K562 (cell line): ENCODE data around the gene RGL4.

Experiments used
- CBX2 ChIP-seq: fragments of 200-600 bp; sonication (generic); IDR thresholded peaks from one replicate; pipeline ENCODE4 v1.6.1; 2012; ENCODE audit warnings: mild to moderate bottlenecking, low read length, inconsistent platforms; ENCODE audit not compliant: insufficient read depth, poor library complexity, severe bottlenecking
- EHMT2 ChIP-seq: fragments of 450-650 bp; IDR thresholded peaks from 2 replicates; pipeline ENCODE4 v1.6.1; 2018; ENCODE audit warnings: antibody characterized with exemption
- MEIS2 ChIP-seq: fragments of 450-650 bp; IDR thresholded peaks from 2 replicates; pipeline ENCODE4 v1.6.1; 2014; ENCODE audit warnings: mild to moderate bottlenecking; ENCODE audit not compliant: partially characterized antibody
- MTA3 ChIP-seq: fragments of 450-650 bp; formaldehyde crosslinking; IDR thresholded peaks from 2 replicates; pipeline ENCODE4 v1.6.1; 2017; ENCODE audit warnings: mild to moderate bottlenecking, borderline replicate concordance
- NFE2L1 ChIP-seq: fragments of 450-650 bp; IDR thresholded peaks from 2 replicates; pipeline ENCODE4 v1.6.1; 2016; ENCODE audit warnings: missing genetic modification characterization, low read depth, mild to moderate bottlenecking, missing compliant biosample characterization, moderate library complexity, borderline replicate concordance
- NR1H2 ChIP-seq: sonication (generic); formaldehyde crosslinking; IDR thresholded peaks from 2 replicates; pipeline ENCODE4 v1.4.0; 2020; ENCODE audit warnings: mild to moderate bottlenecking, missing genetic modification reagents
- POLR2AphosphoS5 ChIP-seq: IDR thresholded peaks from 2 replicates; pipeline ENCODE4 v1.6.1; 2011; ENCODE audit warnings: mild to moderate bottlenecking, low read depth, low read length, moderate library complexity; ENCODE audit not compliant: control insufficient read depth, insufficient read depth
- RAD21 ChIP-seq, 2 experiments: fragments of 250-450 bp in 1 of 2; fragments of 450-650 bp in 1 of 2; sonication (Bioruptor Pico) in 1 of 2; formaldehyde crosslinking in 1 of 2; IDR thresholded peaks in 1 of 2; conservative IDR thresholded peaks in 1 of 2; 2 replicates each; pipeline versions ENCODE4 v1.4.0 to v1.8.0; 2020 to 2022; ENCODE audit warnings: mild to moderate bottlenecking in 2 of 2, moderate library complexity in 1 of 2
- RNF2 ChIP-seq: sonication (generic); IDR thresholded peaks from 2 replicates; pipeline ENCODE4 v1.6.1; 2016
- SIN3A ChIP-seq, 2 experiments: fragments of 150-350 bp in 1 of 2; IDR thresholded peaks; 2 replicates each; pipeline ENCODE4 v1.6.1; 2011 to 2016; ENCODE audit warnings: borderline replicate concordance in 2 of 2, low read depth in 2 of 2, low read length in 2 of 2, mild to moderate bottlenecking in 2 of 2, moderate library complexity in 2 of 2; ENCODE audit not compliant: control insufficient read depth in 1 of 2
- ZNF277 ChIP-seq: fragments of 250-450 bp; sonication (Bioruptor Pico); IDR thresholded peaks from 2 replicates; pipeline ENCODE4 v1.8.0; 2022; ENCODE audit warnings: inconsistent platforms, mild to moderate bottlenecking, moderate library complexity, borderline replicate concordance
- ZNF586 ChIP-seq: fragments of 450-650 bp; formaldehyde crosslinking; conservative IDR thresholded peaks from 2 replicates; pipeline ENCODE4 v1.4.0; 2020; ENCODE audit warnings: mild to moderate bottlenecking, moderate library complexity
- TF ChIP-seq, protein P1 (sequence below): sonication (generic); formaldehyde crosslinking; IDR thresholded peaks from 2 replicates; pipeline ENCODE4 v1.8.0; 2023; ENCODE audit warnings: missing genetic modification reagents, mild to moderate bottlenecking, borderline replicate concordance
- TF ChIP-seq, protein P2 (sequence below): sonication (generic); formaldehyde crosslinking; IDR thresholded peaks from 2 replicates; pipeline ENCODE4 v1.9.0; 2022; ENCODE audit warnings: mild to moderate bottlenecking, missing genetic modification reagents

DNA sequence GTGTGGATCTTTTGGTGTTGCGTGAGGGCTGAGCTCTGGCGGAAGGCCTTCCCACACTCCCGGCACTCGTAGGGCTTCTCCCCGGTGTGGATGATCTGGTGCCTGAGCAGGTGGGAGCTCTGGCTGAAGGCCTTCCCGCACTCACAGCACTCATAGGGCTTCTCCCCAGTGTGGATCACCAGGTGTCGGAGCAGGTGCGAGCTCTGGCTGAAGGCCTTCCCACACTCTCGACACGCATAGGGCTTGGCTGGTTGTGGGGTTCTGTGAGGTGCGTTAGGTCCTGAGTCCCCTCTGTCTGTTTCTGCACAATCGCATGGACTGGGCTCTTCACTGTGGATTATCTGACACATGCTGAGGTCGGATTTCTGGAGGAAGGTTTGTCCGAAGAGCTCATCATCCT lies 53.7 kb downstream of the RGL4 start:
- no peak for TF ChIP-seq RAD21 (CRISPR knock-in tag; conservative IDR thresholded peaks at IDR 0.05 in 1 of 2, IDR thresholded peaks at IDR 0.05 in 1 of 2)
- TF ChIP-seq NR1H2 (CRISPR knock-in tag): no peak
- TF ChIP-seq MEIS2: no peak
- TF ChIP-seq, protein P1, sequence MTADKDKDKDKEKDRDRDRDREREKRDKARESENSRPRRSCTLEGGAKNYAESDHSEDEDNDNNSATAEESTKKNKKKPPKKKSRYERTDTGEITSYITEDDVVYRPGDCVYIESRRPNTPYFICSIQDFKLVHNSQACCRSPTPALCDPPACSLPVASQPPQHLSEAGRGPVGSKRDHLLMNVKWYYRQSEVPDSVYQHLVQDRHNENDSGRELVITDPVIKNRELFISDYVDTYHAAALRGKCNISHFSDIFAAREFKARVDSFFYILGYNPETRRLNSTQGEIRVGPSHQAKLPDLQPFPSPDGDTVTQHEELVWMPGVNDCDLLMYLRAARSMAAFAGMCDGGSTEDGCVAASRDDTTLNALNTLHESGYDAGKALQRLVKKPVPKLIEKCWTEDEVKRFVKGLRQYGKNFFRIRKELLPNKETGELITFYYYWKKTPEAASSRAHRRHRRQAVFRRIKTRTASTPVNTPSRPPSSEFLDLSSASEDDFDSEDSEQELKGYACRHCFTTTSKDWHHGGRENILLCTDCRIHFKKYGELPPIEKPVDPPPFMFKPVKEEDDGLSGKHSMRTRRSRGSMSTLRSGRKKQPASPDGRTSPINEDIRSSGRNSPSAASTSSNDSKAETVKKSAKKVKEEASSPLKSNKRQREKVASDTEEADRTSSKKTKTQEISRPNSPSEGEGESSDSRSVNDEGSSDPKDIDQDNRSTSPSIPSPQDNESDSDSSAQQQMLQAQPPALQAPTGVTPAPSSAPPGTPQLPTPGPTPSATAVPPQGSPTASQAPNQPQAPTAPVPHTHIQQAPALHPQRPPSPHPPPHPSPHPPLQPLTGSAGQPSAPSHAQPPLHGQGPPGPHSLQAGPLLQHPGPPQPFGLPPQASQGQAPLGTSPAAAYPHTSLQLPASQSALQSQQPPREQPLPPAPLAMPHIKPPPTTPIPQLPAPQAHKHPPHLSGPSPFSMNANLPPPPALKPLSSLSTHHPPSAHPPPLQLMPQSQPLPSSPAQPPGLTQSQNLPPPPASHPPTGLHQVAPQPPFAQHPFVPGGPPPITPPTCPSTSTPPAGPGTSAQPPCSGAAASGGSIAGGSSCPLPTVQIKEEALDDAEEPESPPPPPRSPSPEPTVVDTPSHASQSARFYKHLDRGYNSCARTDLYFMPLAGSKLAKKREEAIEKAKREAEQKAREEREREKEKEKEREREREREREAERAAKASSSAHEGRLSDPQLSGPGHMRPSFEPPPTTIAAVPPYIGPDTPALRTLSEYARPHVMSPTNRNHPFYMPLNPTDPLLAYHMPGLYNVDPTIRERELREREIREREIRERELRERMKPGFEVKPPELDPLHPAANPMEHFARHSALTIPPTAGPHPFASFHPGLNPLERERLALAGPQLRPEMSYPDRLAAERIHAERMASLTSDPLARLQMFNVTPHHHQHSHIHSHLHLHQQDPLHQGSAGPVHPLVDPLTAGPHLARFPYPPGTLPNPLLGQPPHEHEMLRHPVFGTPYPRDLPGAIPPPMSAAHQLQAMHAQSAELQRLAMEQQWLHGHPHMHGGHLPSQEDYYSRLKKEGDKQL: no peak
- TF ChIP-seq CBX2: no peak
- no peak for TF ChIP-seq EHMT2
- no peak for TF ChIP-seq MTA3
- TF ChIP-seq, protein P2, sequence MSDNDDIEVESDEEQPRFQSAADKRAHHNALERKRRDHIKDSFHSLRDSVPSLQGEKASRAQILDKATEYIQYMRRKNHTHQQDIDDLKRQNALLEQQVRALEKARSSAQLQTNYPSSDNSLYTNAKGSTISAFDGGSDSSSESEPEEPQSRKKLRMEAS (CRISPR knock-in tag): no peak
- no peak for TF ChIP-seq ZNF586 (CRISPR knock-in tag)
- TF ChIP-seq POLR2AphosphoS5: no peak
- TF ChIP-seq RNF2: no peak
- TF ChIP-seq ZNF277: no peak
- no peak for TF ChIP-seq SIN3A (IDR thresholded peaks at IDR 0.05; ENCODE audit: borderline replicate concordance in 2 of 2, control insufficient read depth in 1 of 2, low read depth in 2 of 2, low read length in 2 of 2)
- TF ChIP-seq NFE2L1 (tag): no peak
